Stimulated activated naive CD8-positive, alpha-beta T cell treated with anti-CD3 and anti-CD28 coated beads, Interleukin-15, Interleukin-2, amounts not matched to agents 100 U/mL and 50 U/mL, for 24 hours (primary cell): ENCODE data around the gene SETD6.
"Not testable (repeated sequence)": the region's sequence is repeated elsewhere in the genome, so short reads cannot be mapped to it uniquely, and the experiment has no call there.

Experiments used
- ATAC-seq: fragments of 150-1000 bp; cut with Tn5 transposase; one replicate; pipeline ENCODE4 v1.10.0; 2021
- DNase-seq: peaks from one replicate; pipeline ENCODE4 v3.0.0; 2021

Gene SETD6

GRCh38 chr16:58537124-58537906 lies 22.0 kb downstream of the SETD6 start:
- DNase-seq (no peak), ATAC-seq (no peak)

GRCh38 chr16:58541711-58542110 lies 26.4 kb downstream of the SETD6 start:
- ATAC-seq (no peak), DNase-seq (no peak)

DNA sequence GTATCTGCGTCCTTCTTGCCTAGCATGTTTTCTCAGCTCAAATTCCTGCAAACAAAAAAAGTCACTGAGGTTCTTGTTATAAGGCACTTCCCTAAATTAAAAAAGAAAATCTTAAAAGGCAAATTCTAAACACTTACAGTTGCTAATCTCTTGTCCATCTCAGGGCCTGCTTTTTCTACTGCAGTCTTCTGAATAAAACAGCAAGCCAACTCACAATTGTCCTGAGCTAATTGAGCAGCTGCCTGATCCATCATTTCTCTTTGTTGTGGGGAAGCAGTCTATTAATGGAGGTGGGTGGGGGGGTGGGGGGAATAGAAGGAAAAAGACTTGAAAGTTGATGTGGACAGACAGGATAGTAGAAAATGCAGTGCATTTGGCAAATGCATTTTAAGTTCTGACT lies 27.0 kb downstream of the SETD6 start:
- ATAC-seq (no peak), DNase-seq (no peak)

DNA sequence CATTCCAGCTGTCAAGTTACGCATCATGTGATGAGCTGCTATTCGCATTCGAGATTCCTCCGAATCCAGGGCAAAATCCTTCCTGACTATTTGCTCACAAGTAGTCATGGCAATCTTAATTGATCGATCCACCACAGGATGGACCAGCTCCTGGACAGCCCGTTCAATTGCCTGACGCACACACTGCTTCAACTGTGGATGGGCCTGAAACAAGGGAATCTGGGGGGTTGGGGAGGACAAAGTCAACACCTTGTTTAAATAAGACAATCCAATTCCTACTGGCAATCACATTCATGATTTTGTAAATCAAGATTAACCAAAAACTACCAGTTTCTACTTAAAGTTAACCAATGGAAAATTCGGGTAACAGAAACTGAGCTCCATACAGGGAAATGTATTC lies 28.4 kb downstream of the SETD6 start:
- ATAC-seq = no peak
- DNase-seq = no peak

DNA sequence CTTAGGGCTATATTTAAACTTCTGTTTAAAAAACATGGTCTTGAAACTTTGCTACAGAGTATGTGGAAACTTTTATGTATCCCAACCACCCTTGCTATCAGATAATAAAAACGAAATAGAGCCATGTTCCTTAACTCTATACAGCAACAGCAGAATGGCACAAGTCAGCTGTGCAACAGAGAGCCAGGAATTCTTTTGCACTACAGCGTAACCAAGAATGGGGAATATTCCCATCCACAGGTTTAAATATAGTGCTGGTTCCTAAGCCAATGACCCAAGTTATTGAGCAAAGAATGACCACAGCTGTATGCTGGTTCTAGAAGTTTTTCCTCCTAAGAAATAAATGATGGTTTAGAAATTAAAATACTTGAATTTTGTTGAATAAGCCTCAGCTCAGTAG lies 33.1 kb downstream of the SETD6 start:
- no peak for ATAC-seq
- no peak for DNase-seq

DNA sequence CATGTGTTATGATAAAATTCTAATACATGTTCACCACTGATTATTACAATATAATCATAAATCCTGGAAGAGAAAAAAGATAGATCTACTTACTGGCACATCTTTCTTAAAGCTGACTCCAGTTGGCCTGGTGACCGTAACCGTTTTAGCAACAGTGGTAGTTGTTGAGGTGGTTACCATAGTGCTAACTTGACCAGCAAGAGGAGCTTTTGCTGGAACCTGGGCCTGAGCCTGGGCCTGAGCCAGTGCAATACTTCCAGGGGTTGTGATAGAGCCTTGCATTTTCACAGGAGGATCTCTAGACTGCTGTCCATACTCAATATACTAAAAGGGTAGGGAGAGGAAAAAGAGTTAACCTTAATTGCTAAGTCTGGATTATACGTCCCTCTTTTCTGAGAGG lies 36.2 kb downstream of the SETD6 start:
- DNase-seq (no peak), ATAC-seq (no peak)

GRCh38 chr16:58556678-58557077 lies 41.4 kb downstream of the SETD6 start:
- ATAC-seq (no peak), DNase-seq (no peak)

DNA sequence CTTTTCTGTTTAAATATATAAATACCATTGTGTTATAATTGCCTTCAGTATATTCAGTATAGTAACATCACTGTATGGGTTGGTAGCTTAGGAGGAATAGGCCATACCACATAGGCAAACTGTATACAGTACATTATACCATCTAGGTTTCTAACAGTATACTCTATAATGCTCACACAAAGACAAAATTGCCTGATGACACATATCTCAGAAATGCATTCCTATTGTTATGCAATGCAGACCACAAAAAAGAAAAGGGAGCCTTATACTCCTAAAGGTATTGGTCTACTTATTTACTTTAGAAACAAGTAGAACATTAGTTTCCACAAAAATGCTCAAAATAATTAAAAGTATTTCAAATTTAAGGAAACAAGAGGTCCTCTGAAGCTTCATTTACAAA lies 47.9 kb downstream of the SETD6 start:
- ATAC-seq (no peak), DNase-seq (no peak)

DNA sequence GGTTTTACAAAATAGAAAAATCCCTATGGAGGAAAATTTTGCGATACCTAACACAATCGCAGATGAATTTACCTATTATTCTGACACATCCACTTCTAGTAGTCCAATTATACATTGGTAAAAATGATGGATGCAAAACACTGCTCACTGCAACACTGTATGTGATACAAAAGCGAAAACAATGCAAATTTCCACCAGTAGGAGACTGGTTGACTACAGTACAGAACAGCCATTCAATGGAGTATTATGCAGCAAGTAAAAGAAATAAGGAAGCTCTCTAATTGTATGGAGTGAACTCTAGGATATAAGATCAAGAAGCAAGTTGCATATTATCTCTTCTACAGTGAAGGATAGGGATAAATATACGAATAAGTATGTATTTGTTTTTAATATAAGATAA lies 48.5 kb downstream of the SETD6 start:
- DNase-seq (no peak), ATAC-seq (no peak)

DNA sequence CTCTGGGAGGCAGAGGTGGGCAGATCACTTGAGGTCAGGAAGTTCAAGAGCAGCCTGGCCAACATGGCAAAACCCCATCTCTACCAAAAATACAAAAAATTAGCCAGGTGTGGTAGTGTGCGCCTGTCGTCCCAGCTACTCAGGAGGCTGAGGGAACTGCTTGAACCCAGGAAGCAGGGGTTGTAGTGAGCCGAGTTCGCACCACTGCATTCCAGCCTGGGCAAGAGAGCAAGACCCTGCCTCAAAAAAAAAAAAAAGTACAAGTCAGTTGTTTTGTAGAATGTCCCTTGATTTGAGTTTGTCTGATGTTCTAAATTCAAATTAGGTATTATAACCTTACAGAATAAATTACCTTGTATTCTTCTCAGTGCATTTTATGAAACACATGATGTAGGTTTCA lies 50.4 kb downstream of the SETD6 start:
- DNase-seq, ATAC-seq: not testable (repeated sequence)
